IMR-90 (cell line): ENCODE data around the gene IVL.

Experiments used
- CTCF ChIP-seq: conservative IDR thresholded peaks from 2 replicates; pipeline ENCODE4 v1.5.1; 2012; ENCODE audit warnings: mild to moderate bottlenecking, low read depth, low read length, improper control_type of control experiment
- FOS ChIP-seq: fragments of 150-350 bp; IDR thresholded peaks from 2 replicates; pipeline ENCODE4 v1.6.1; 2016; ENCODE audit warnings: low read depth, low read length
- MAFK ChIP-seq: IDR thresholded peaks from 2 replicates; pipeline ENCODE4 v1.6.1; 2012; ENCODE audit warnings: low read depth, low read length, improper control_type of control experiment
- MXI1 ChIP-seq: IDR thresholded peaks from 2 replicates; pipeline ENCODE4 v1.6.1; 2012; ENCODE audit warnings: low read depth, mild to moderate bottlenecking, low read length, moderate library complexity, borderline replicate concordance
- POLR2A ChIP-seq: IDR thresholded peaks from 2 replicates; pipeline ENCODE4 v1.6.1; 2012; ENCODE audit warnings: mild to moderate bottlenecking, low read depth, low read length
- RAD21 ChIP-seq: IDR thresholded peaks from 2 replicates; pipeline ENCODE4 v1.6.1; 2012; ENCODE audit warnings: low read length, improper control_type of control experiment
- RFX5 ChIP-seq: IDR thresholded peaks from 2 replicates; pipeline ENCODE4 v1.8.0; 2012; ENCODE audit warnings: low read depth, mild to moderate bottlenecking, low read length, moderate library complexity
- SMC3 ChIP-seq: fragments of 150-350 bp; IDR thresholded peaks from 2 replicates; pipeline ENCODE4 v1.6.1; 2016; ENCODE audit warnings: low read depth, mild to moderate bottlenecking, antibody characterized with exemption, low read length, moderate library complexity

- TF ChIP-seq CTCF (no peak), POLR2A (no peak), RFX5 (no peak), FOS (no peak), MXI1 (no peak), RAD21 (no peak), SMC3 (no peak), MAFK (no peak)
These were observed 23.9 kb downstream of the IVL start for GRCh38 chr1:152932170-152932811.
